Activated CD8-positive, alpha-beta T cell treated with anti-CD3 and anti-CD28 coated beads for 36 hours (primary cell): ENCODE measurements around the gene MYG1. TPM values are rescaled to one million over a fixed set of nuclear protein-coding genes. Genes with fewer than 3 reads are reported as not detected.

Source experiments
- ATAC-seq: fragments of 200-7000 bp; cut with Tn5 transposase; one replicate; pipeline ENCODE4 v1.10.0; 2021; ENCODE audit warnings: mild to moderate bottlenecking, moderate library complexity
- CTCF ChIA-PET: fragments of 350-600 bp; sonication (Branson Sonifier 250); formaldehyde crosslinking; loops from one replicate; lab custom pipeline; 2021; ENCODE audit warnings: antibody characterized with exemption; lab: Charles Lee
- POLR2A ChIA-PET: fragments of 350-600 bp; sonication (Branson Sonifier 250); formaldehyde crosslinking; loops from one replicate; lab custom pipeline; 2021; ENCODE audit warnings: antibody characterized with exemption; lab: Charles Lee
- DNase-seq: peaks from one replicate; pipeline ENCODE4 v3.0.0-alpha.2; 2020
- H3K27ac Mint-ChIP-seq: one replicate; pipeline ENCODE4 v1.8.0; 2021; ENCODE audit warnings: mild to moderate bottlenecking, mixed read lengths
- H3K27me3 Mint-ChIP-seq: one replicate; pipeline ENCODE4 v1.8.0; 2021; ENCODE audit warnings: mixed read lengths
- H3K36me3 Mint-ChIP-seq: one replicate; pipeline ENCODE4 v1.8.0; 2021; ENCODE audit warnings: low read depth, mixed read lengths
- H3K4me1 Mint-ChIP-seq: one replicate; pipeline ENCODE4 v1.8.0; 2021; ENCODE audit warnings: low read depth, mixed read lengths
- H3K4me3 Mint-ChIP-seq: one replicate; pipeline ENCODE4 v1.8.0; 2021; ENCODE audit warnings: mild to moderate bottlenecking, moderate library complexity, mixed read lengths
- H3K9me3 Mint-ChIP-seq: one replicate; pipeline ENCODE4 v1.8.0; 2021; ENCODE audit warnings: mixed read lengths
- CTCF ChIP-seq: fragments of 200-600 bp; IDR thresholded peaks from one replicate; pipeline ENCODE4 v1.8.0; 2022; ENCODE audit warnings: antibody characterized with exemption, mild to moderate bottlenecking
- intact Hi-C: fragments of 100-400 bp; cut with micrococcal nuclease; formaldehyde crosslinking; loops from one replicate; pipeline ENCODE4 v1.10.0; 2022
- total RNA-seq, 2 experiments: library from RNA; stranded (reverse); gene quantifications; one replicate each; pipeline ENCODE4 v1.2.3, GENCODE V29; 2021

Gene MYG1
- total RNA-seq, 2 experiments from 2014 or later: 69.5 to 70.9 TPM

GRCh38 chr12:53298164-53298563 lies 1.3 kb upstream of the MYG1 start:
- no peak for ATAC-seq
- Mint-ChIP-seq H3K27me3 (no peaks in the 10 kb centered on the region), H3K27ac (peak overlapping the region; percentile 91), H3K4me3 (no peak overlapping the region), H3K4me1 (peaks cover 62% of the 10 kb centered on the region), H3K9me3 (no peaks in the 10 kb centered on the region), H3K36me3 (peaks cover 75% of the 10 kb centered on the region)
- intact Hi-C loops: no loop called here
- TF ChIP-seq CTCF: no peak
- CTCF ChIA-PET: interaction anchor here (1.2 to 14.0 kb wide), 6 partner anchors 10 to 85 kb away, joined by 3 to 143 read pairs (median 10); partner anchors contain the start of genes AAAS and ESPL1
- DNase-seq: no peak
- POLR2A ChIA-PET: interaction anchor here (0.5 to 2.9 kb wide), 9 partner anchors 13 to 155 kb away, joined by 3 to 12 read pairs (median 4); partner anchors contain the start of genes AAAS, CSAD, ESPL1 and ZNF740

- H3K36me3 Mint-ChIP-seq: peaks cover 74% of the 10 kb centered on the region
- DNase-seq (peak; percentile 61), ATAC-seq (peak; percentile 38)
- no peaks in the 10 kb centered on the region for H3K27me3 Mint-ChIP-seq
- peak overlapping the region; percentile 90 for H3K4me3 Mint-ChIP-seq
- CTCF ChIA-PET: interaction anchor here (0.9 to 14.0 kb wide), 10 partner anchors 10 to 200 kb away, joined by 3 to 143 read pairs (median 4); partner anchors contain the start of gene AAAS
- H3K9me3 Mint-ChIP-seq: no peaks in the 10 kb centered on the region
- POLR2A ChIA-PET: interaction anchor here (0.6 to 2.9 kb wide), 14 partner anchors 9 to 217 kb away, joined by 3 to 16 read pairs (median 4); partner anchors contain the start of genes AAAS, CSAD and ZNF740
- TF ChIP-seq CTCF: no peak
- peaks cover 64% of the 10 kb centered on the region for H3K4me1 Mint-ChIP-seq
- H3K27ac Mint-ChIP-seq: peak overlapping the region; percentile 91
- intact Hi-C loops: no loop called here
Observed at GRCh38 chr12:53299101-53299453, 418 bp upstream of the MYG1 start.

GRCh38 chr12:53300187-53300586 lies 692 bp downstream of the MYG1 start:
- CTCF ChIA-PET: interaction anchor here (1.2 to 14.0 kb wide), 5 partner anchors 10 to 87 kb away, joined by 4 to 143 read pairs (median 16); partner anchors contain the start of gene AAAS
- intact Hi-C loops: no loop called here
- no peaks in the 10 kb centered on the region for H3K9me3 Mint-ChIP-seq
- DNase-seq: peak; percentile 19
- POLR2A ChIA-PET: interaction anchor here (0.6 to 2.9 kb wide), 9 partner anchors 8 to 119 kb away, joined by 3 to 16 read pairs (median 4); partner anchors contain the start of genes AAAS, CSAD and ZNF740
- no peak for ATAC-seq
- peak overlapping the region; percentile 90 for H3K4me3 Mint-ChIP-seq
- TF ChIP-seq CTCF: no peak
- peak overlapping the region; percentile 91 for H3K27ac Mint-ChIP-seq
- H3K36me3 Mint-ChIP-seq: peaks cover 65% of the 10 kb centered on the region
- H3K4me1 Mint-ChIP-seq: peaks cover 59% of the 10 kb centered on the region
- no peaks in the 10 kb centered on the region for H3K27me3 Mint-ChIP-seq

GRCh38 chr12:53302903-53303302 lies 3.4 kb downstream of the MYG1 start:
- H3K36me3 Mint-ChIP-seq: peaks cover 64% of the 10 kb centered on the region
- H3K27me3 Mint-ChIP-seq: no peaks in the 10 kb centered on the region

More at GRCh38 chr12:53302903-53303302, 3.4 kb downstream of the MYG1 start:
- intact Hi-C loops: no loop called here
- ChIA-PET POLR2A (interaction anchor here (2.8 kb wide), 1 partner anchor 18 kb away, joined by 12 read pairs; the partner anchor contains the start of gene AAAS), CTCF (interaction anchor here (0.7 to 14.0 kb wide), 4 partner anchors 19 to 143 kb away, joined by 3 to 143 read pairs (median 3); partner anchors contain the start of gene AAAS)
- ATAC-seq (no peak), DNase-seq (no peak)
- Mint-ChIP-seq H3K9me3 (no peaks in the 10 kb centered on the region), H3K27ac (peak overlapping the region; percentile 36), H3K4me3 (peak overlapping the region; percentile 2), H3K4me1 (peaks cover 44% of the 10 kb centered on the region)
- TF ChIP-seq CTCF: no peak
